Measurements from ENCODE around the gene DTX4.

DTX4 gene

DNA sequence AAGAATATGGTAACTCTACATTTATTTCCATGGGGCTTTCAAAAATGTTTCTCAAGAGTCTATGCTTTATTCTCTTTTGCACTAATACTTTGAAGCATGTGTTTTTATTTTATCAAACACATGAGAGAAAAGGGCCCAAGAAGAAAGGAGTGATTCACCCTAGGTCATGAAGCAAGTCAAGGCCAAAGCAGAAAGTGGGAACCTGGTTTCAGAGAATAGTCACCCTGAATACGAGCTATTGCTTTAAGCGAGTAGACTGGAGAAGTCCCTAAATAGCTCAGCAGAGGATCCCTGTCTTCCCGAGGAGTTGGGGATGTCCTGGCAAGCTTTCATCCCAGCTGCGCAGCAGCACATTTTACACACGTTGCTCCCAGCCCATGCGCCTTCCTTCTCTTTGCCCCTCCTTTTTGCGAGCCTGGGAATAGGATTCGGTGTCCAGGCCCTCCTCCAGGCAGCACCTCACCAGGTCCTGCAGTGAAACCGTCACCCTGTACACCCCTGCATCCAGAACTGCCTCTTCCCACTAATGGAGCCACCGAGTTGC, 21.7 kb downstream of the DTX4 start:
- no peaks in the 10 kb centered on the region for H3K36me3 ChIP-seq
- H3K4me1 ChIP-seq, result no peaks in the 10 kb centered on the region
- no peak for DNase-seq
- TF ChIP-seq, protein P1, sequence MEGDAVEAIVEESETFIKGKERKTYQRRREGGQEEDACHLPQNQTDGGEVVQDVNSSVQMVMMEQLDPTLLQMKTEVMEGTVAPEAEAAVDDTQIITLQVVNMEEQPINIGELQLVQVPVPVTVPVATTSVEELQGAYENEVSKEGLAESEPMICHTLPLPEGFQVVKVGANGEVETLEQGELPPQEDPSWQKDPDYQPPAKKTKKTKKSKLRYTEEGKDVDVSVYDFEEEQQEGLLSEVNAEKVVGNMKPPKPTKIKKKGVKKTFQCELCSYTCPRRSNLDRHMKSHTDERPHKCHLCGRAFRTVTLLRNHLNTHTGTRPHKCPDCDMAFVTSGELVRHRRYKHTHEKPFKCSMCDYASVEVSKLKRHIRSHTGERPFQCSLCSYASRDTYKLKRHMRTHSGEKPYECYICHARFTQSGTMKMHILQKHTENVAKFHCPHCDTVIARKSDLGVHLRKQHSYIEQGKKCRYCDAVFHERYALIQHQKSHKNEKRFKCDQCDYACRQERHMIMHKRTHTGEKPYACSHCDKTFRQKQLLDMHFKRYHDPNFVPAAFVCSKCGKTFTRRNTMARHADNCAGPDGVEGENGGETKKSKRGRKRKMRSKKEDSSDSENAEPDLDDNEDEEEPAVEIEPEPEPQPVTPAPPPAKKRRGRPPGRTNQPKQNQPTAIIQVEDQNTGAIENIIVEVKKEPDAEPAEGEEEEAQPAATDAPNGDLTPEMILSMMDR (IDR thresholded peaks at IDR 0.05; ENCODE audit: low read depth, low read length), result no peak
- H3K4me3 ChIP-seq (ENCODE audit: low read depth, low read length), result no peak overlapping the region
- H3K27me3 ChIP-seq, result no peaks in the 10 kb centered on the region
- H3K9me3 ChIP-seq, result no peaks in the 10 kb centered on the region

DNA sequence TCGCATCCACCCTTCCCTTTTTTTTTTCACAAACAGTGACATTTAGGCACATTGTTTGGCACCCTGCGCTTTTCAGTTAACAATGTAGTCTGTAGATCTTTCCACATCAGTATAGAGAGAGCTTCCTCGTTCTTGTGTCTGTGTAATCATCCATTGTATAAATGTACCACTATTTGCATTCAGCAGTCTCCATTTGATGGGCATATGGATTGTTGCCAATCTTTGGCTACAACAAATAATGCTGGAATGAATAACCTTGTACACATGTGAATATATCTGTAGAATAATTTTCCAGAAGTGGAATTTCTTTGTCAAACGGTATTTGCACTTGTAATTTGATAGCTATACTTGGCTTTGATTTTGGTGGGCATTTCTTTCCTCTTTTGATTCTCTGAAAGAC, 23.7 kb downstream of the DTX4 start:
- TF ChIP-seq, protein P1 (IDR thresholded peaks at IDR 0.05; ENCODE audit: low read depth, low read length), result no peak

DNA sequence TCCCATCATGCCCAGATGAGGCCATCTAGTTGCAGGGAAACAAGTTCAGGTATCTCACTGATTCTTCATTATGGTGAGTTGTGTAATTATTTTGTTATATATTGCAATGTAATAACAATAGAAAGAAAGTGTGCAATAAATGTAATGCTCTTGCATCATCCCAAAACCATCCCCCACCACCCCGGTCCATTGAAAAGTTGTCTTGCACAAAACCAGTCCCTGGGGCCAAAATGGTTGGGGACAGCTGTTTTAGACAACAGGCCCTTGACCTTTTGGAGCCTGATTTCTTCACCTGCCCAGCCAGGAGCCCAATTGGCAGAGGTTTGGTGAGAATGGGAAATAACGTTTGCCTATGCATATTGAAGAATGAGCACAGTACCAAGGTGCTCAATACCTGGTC, 24.8 kb downstream of the DTX4 start:
- no peak for DNase-seq
- TF ChIP-seq, protein P1 (IDR thresholded peaks at IDR 0.05; ENCODE audit: low read depth, low read length), result no peak
- Histone ChIP-seq H3K9me3 (no peaks in the 10 kb centered on the region), H3K36me3 (no peaks in the 10 kb centered on the region), H3K4me3 (ENCODE audit: low read depth, low read length) (no peak overlapping the region), H3K27me3 (no peaks in the 10 kb centered on the region), H3K4me1 (no peaks in the 10 kb centered on the region)

More for the DNA sequence above, 23.7 kb downstream of the DTX4 start:
- Histone ChIP-seq H3K9me3 (no peaks in the 10 kb centered on the region), H3K36me3 (no peaks in the 10 kb centered on the region), H3K27me3 (no peaks in the 10 kb centered on the region), H3K4me1 (no peaks in the 10 kb centered on the region), H3K4me3 (ENCODE audit: low read depth, low read length) (no peak overlapping the region)
- DNase-seq, result no peak

DNA sequence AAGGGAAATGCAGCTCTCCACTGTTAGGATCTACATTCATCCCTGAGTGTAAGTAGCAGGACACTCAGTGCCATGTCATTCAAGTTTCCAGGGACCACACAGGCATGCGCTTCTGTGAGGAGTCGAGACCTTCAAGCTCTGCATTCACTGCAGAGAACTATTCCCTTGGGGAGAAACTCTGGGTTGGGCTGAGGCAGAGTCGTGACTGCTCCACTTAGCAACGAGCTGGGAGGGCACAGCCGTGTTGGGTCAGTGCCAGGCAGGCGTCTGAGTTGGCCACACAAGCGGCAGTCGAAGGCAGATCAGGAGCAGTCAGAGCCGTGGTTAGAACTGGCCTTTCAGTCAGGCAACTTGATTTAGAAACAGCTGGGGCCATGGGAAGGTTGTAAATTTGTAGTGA, 26.1 kb downstream of the DTX4 start:
- Histone ChIP-seq H3K9me3 (no peaks in the 10 kb centered on the region), H3K36me3 (no peaks in the 10 kb centered on the region), H3K4me1 (no peaks in the 10 kb centered on the region), H3K4me3 (ENCODE audit: low read depth, low read length) (no peak overlapping the region), H3K27me3 (no peaks in the 10 kb centered on the region)
- TF ChIP-seq, protein P1 (IDR thresholded peaks at IDR 0.05; ENCODE audit: low read depth, low read length), result no peak
- peak; percentile 66 for DNase-seq

DNA sequence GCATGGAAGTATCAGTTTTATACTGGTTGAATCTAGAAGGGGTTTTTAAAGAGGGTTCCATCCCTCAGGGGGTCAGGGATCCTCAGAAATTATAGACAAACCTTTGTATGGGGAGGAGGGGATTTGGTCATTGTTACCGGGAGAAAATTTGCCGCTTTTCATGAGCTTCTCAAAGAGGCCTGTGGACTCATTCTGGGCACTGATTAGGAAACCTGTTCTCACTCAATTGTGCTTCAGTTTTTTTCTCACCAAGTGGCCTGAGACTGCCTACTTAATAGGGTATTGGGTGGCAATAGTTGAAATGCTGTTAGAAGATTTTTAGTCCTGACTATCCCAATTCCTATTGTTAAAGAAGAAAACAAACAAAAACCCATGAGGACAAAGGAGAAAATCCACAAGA, 26.8 kb downstream of the DTX4 start:
- Histone ChIP-seq H3K36me3 (no peaks in the 10 kb centered on the region), H3K27me3 (no peaks in the 10 kb centered on the region), H3K9me3 (no peaks in the 10 kb centered on the region), H3K4me3 (ENCODE audit: low read depth, low read length) (no peak overlapping the region), H3K4me1 (no peaks in the 10 kb centered on the region)
- TF ChIP-seq, protein P1 (IDR thresholded peaks at IDR 0.05; ENCODE audit: low read depth, low read length), result no peak
- DNase-seq, result no peak

DNA sequence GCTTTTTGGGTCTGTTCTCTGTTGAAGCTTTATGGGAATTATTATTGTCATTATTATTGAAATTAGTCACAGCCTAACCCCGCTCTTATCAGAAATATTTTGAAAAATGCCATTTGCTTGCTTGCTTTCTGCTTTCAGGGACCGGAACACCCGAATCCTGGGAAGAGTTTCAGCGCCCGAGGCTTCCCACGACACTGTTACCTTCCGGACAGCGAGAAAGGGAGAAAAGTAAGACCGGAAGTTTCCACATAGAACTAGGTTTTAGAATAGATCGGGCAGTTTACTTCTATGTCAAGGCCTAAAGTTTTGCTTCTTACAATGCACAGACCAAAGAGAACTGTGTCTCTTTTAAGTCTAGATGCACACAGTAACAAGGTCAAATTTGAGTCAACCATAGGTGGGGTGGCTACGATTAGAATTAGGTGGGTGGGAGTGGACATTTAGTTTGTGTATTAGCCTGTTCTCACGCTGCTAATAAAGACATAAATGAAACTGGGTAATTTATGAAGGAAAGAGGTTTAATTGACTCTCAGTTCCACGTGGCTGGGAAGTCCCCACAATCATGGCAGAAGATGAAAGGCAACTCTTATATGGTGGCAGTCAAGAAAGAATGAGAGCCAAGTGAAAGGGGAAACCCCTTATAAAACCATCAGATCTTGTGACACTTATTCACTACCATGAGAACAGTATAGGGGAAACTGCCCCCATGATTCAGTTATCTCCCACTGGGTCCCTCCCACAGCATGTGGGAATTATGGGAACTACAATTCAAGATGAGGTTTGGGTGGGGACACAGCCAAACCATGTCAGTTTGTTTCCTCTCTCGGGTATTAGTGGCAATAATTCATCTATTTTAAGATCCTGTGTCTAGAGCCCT, 27.9 kb downstream of the DTX4 start:
- DNase-seq, result no peak
- H3K4me3 ChIP-seq (ENCODE audit: low read depth, low read length), result no peak overlapping the region
- H3K36me3 ChIP-seq, result no peaks in the 10 kb centered on the region
- H3K27me3 ChIP-seq, result no peaks in the 10 kb centered on the region
- TF ChIP-seq, protein P1 (IDR thresholded peaks at IDR 0.05; ENCODE audit: low read depth, low read length), result no peak
- no peaks in the 10 kb centered on the region for H3K4me1 ChIP-seq
- H3K9me3 ChIP-seq, result no peaks in the 10 kb centered on the region
